ENCODE results near the gene EPC2.

DNA sequence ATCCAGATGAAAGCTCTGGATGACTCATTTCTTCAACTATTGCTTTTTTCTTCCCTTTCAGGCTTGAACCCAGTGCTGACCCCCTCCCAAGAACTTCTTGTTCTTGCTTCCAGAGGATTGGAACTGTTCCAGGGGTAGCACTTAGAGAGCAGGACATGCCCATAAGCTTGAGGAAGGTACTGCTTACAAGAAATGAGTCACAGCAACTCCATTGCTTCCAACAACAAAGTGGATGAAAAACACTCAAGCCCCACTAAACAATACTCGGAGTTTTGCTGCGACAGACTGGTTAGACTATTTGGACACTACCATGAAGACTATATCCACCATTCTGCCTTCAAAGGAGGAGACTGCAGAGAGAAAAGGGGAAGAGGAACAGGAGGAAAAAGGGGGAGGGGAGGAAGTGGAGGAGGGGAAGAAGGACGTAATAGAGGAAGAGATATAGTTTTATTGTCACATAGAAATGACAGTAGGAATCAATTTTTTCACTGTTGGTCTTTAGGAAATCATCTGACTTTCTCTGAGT is 1.6 kb upstream of the EPC2 start:
- TF ChIP-seq, protein P1, sequence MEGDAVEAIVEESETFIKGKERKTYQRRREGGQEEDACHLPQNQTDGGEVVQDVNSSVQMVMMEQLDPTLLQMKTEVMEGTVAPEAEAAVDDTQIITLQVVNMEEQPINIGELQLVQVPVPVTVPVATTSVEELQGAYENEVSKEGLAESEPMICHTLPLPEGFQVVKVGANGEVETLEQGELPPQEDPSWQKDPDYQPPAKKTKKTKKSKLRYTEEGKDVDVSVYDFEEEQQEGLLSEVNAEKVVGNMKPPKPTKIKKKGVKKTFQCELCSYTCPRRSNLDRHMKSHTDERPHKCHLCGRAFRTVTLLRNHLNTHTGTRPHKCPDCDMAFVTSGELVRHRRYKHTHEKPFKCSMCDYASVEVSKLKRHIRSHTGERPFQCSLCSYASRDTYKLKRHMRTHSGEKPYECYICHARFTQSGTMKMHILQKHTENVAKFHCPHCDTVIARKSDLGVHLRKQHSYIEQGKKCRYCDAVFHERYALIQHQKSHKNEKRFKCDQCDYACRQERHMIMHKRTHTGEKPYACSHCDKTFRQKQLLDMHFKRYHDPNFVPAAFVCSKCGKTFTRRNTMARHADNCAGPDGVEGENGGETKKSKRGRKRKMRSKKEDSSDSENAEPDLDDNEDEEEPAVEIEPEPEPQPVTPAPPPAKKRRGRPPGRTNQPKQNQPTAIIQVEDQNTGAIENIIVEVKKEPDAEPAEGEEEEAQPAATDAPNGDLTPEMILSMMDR (IDR thresholded peaks at IDR 0.05), result no peak
- no peak for TF ChIP-seq EZH2 (IDR thresholded peaks at IDR 0.05; ENCODE audit: borderline replicate concordance, insufficient read depth, low read depth, low read length, poor library complexity, severe bottlenecking)
